NCI-H1694 (cell line): Measurements from ENCODE around the gene NDRG2.
"Not testable (repeated sequence)": the region's sequence is repeated elsewhere in the genome, so short reads cannot be mapped to it uniquely, and the experiment has no call there.

Experiments
- DNase-seq: peaks from one replicate; lab custom pipeline; 2025; lab: John Stamatoyannopoulos, UW

NDRG2 gene

DNA sequence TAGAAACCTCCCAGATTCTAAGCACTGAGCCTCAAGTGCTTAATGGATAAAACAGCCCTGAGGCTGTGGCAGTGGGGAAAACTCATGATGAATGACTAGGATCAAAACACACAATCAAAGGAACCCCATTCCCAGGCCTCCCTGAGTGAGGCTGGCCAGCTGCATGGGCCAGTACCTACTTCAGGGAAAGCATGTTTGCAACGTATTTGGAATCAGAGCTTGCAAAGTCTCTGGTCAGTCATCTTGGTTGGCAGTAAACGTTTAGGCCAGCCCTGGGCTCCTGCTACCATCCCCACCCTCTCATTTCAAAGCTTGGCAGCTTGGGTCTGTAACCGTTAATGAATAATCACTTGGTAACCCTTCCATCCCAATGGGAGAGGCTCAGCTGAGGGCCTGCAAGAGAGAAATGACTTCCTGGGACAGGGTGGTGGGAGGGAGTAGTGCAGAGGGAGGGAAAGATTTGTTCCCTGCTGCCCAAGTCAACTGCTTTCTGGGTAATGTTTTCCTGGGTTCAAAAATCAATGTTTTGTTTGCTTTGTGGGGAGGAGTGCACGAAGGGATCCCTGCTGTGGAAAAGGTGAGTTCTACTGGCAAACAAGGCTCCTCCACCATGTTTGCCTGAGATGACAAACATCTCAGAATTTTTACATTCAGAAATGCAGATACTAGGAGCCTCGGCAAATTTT lies 30.7 kb upstream of the NDRG2 start:
- DNase-seq, result no peak

- DNase-seq, result no peak
Measured at GRCh38 chr14:21054768-21055145, 29.9 kb upstream of the NDRG2 start.

DNA sequence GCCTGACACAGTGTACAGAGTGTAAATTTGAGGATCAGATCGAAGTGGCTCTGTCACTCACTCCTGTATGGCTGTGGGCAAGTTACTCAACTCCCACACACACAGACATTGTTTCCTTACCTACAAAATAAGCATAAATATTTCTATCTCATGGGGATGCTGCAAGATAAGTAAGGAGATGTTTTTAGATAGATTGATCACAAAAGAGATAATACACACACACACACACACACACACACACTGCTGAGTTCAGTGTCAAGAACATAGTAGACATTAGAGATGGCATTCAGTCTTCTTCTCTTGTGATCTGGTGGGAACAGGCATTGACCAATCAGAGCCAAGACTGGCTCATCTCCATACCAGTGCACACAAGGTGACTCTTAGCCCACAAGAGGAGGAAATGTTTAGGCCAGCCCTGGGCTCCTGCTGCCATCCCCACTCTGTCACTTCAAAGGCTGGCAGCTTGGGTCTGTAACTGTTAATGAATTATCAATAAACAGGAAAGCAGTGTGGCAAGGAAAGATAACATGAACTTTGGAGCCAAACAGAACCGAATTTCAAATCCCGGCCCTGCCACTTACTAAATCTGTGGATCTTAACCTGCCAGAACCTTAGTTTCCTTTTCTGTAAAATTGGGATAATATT lies 29.4 kb upstream of the NDRG2 start:
- no peak for DNase-seq

DNA sequence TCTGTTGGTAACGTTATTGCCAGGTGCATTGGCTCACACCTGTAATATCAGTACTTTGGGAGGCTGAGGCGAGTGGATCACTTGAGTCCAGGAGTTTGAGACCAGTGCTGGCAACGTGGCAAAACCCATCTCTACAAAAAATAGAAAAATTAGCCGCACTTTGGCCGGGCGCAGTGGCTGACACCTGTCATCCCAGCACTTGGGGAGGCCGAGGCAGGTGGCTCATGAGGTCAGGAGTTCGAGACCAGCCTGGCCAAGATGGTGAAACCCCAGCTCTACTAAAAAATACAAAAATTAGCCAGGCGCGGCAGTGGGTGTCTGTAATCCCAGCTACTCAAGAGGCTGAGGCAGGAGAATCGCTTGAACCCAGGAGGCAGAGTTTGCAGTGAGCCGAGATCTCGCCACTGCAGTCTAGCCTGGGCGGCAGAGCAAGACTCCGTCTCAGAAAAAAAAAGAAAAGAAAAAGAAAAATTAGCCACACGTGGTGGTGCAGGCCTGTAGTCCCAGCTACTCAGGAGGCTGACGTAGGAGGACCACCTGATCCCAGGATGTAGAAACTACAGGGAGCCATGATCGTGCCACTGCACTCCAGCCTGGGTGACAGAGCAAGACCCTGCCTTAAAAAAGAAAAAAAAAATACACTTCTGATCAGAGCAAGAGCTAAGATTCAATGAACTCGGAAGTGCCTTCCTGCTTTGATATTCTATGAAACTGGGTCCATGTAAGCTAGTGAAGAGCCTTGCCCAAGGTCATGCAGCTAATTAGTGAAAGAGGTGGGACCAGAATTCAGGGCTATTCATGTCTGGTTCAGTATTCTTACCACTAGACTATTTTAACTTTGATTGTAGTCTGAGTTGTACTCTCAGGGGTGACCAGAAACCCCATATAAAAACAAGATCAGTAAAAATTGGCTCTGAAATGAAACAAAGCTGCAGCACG lies 28.6 kb upstream of the NDRG2 start:
- DNase-seq, result no peak

DNA sequence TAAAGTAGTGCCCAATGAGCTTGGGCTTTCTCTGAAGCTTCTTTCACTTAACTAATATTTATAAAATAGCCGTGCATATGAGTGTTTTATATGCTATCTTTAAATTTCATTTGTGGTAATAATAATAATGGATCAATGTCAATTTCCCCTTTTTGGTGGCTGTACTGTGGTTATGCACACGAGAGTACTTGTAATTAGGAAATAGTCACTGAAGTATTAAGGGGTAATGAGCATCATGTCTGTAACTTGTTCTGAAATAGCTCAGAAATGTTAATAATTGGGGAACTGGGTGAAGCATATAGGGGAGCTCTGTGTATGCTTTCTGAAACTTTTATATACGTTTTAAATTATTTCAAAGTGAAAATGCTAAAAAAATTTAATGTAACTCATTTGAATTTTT lies 25.7 kb upstream of the NDRG2 start:
- DNase-seq, result no peak

DNA sequence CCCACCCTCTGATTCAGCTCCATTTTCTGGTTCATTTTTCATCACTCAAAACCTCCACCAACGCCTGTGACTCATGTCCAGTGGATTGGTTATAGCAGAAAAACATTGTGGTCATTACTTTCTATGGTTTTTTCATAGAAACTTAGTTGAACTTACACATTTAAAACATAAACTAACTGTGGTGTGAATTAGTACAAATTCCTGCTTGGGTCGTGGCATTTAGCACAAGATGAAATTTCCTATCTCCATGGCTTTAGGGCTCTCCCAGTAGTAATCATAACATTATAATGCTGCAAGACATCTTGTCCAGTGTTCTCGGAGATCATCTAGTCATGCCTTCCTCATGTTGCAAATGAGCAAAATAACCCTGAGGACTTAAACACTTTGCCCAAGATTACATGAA lies 24.4 kb upstream of the NDRG2 start:
- DNase-seq, result no peak

GRCh38 chr14:21048638-21049037 lies 23.8 kb upstream of the NDRG2 start:
- DNase-seq, result no peak

DNA sequence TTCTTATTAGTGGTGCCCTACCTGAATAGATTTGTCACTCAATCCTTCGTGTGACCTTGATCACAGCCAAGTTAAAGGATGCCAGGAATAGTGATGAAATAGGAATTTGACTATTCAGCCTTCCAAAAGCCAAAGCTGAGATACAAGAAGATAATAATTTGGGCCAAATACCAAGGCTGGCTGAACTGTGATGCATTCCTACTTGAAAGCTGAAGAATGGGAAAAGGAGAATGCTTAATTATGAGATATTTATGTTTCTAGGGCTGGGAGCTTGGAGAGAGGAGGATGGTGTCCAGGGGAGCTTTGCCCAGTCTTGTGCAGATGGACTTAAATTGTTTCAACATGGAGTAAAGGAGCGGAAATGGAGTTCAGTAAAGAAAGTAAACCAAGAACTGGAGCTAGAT lies 22.5 kb upstream of the NDRG2 start:
- no peak for DNase-seq

GRCh38 chr14:21043974-21044618 lies 19.2 kb upstream of the NDRG2 start:
- no peak for DNase-seq

GRCh38 chr14:21043387-21043973 lies 18.6 kb upstream of the NDRG2 start:
- DNase-seq, result peak; percentile 10

GRCh38 chr14:21042918-21043317 lies 18.1 kb upstream of the NDRG2 start:
- no peak for DNase-seq

- no peak for DNase-seq
Measured at GRCh38 chr14:21041676-21042433, 17.0 kb upstream of the NDRG2 start, which contains the start of gene RNASE7. TSS of gene RNASE7 (plus strand) at chr14:21042362. CDS start at chr14:21042993, 631 bp downstream.

GRCh38 chr14:21040941-21041340 lies 16.1 kb upstream of the NDRG2 start:
- not testable (repeated sequence) for DNase-seq

GRCh38 chr14:21040370-21040925 lies 15.6 kb upstream of the NDRG2 start:
- no peak for DNase-seq

- DNase-seq, result peak; percentile 73
Measured at GRCh38 chr14:21039585-21040369, 14.9 kb upstream of the NDRG2 start.

DNA sequence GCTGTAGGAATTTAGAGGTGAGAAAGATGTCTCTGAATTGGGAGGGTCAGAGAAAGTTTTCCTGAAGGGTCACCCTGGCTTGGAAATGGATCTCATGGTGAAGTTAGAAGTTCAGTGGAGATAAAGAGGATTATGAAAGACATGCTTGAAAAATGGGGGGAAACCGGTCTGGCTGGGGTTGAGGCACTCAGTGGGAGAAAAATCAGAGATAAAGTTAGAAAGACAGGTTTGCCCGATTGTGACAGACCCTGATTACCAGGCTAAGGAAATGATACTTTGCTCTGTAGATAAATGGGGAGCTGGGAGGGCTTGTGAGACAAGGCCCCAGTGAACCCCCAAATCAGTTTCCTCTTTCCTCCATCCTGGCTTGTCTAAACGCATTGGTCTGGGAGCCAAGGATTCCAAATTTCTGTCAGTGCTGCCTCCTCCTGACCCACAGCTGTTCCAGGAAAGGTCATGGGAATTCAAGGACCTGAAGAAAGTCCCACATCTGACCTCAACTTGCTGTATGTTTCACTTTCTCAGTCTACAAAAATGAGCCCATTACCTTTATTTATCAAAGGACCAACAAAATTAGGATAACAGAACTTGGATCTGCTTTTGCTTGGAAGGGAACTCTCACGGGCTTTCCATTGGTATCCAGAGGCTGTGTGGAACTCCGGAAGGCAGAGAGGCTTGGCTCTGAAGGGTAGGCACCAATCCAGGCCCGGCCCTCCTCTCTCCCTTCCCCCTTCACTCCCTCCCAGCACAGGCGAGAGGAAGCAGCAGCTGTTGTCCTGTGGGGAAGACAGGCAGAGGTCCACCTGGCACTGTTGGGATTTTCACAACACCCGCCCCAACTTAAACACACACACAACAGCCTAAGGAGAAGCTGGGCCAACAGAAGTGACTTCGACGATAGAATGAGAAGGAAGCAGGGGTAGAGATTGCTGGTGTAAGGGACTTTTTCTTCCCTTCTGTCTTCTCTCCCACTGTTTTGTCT lies 13.9 kb upstream of the NDRG2 start:
- peak; percentile 75 for DNase-seq

GRCh38 chr14:21037156-21037555 lies 12.3 kb upstream of the NDRG2 start:
- no peak for DNase-seq

- DNase-seq, result no peak
Measured at GRCh38 chr14:21036751-21037150, 11.9 kb upstream of the NDRG2 start.

DNA sequence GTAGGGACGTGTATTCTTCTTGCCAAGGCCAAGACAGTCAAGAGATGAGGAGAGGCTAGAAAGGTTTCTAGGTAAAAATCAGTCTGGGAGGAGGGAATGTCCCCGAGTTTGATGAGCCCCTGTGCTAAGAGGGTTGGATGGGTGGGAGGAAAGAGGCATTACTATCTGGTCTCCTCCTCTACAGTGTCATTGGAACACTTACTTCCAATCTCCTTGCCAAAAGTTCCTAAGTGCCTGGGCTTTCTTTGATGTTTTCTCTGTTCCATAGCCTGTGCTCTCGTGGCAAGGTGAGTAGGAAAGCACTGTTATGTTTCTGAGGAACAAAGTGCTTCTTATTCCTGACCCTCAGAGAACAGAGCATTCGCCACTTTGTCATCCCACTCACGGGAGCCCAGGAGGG lies 9.8 kb upstream of the NDRG2 start, which contains the start of gene RNASE13:
RNASE13 (minus strand) TSS at position 101 of the 400 bp plus-strand sequence. CDS start 519 bp downstream, outside the sequence.
- DNase-seq, result no peak
